SK-N-SH (cell line): ENCODE results near the gene CEP78. TPM values are rescaled to one million over a fixed set of nuclear protein-coding genes. Genes with fewer than 3 reads are reported as not detected.

Experiments used
- CTCF ChIA-PET: fragments of 300-600, 350-600 bp; formaldehyde crosslinking; extraction: SDS; loops from one replicate; lab custom pipeline; 2021; lab: Yijun Ruan, JAX
- POLR2A ChIA-PET: fragments of 350-600 bp; sonication (Branson Sonifier 250); formaldehyde crosslinking; extraction: SDS; loops from one replicate; lab custom pipeline; 2020; ENCODE audit warnings: antibody characterized with exemption, inconsistent platforms; lab: Yijun Ruan, JAX
- DNase-seq: peaks from one replicate; pipeline ENCODE4 v3.0.0; 2012
- H2AFZ ChIP-seq: fragments of 200-600 bp; sonication (generic); 2 replicates; pipeline ENCODE4 v1.8.1; 2016; ENCODE audit warnings: antibody characterized with exemption, mild to moderate bottlenecking, low read depth
- H3F3A ChIP-seq: fragments of 200-600 bp; sonication (generic); replicated peaks from 2 replicates; pipeline ENCODE3; 2016; ENCODE audit warnings: antibody characterized with exemption, mild to moderate bottlenecking; ENCODE audit not compliant: insufficient read depth
- H3K27ac ChIP-seq, 2 experiments: fragments of 200-500 bp in 1 of 2; fragments of 200-600 bp in 1 of 2; sonication (Bioruptor generic) in 1 of 2; sonication (generic), shearing (Covaris generic) in 1 of 2; 2 replicates each; pipeline versions ENCODE4 v1.5.1 to v1.6.1; 2014 to 2016; ENCODE audit warnings: low read depth in 2 of 2, inconsistent platforms in 1 of 2, low read length in 1 of 2, mild to moderate bottlenecking in 1 of 2, mixed read lengths in 1 of 2
- H3K27me3 ChIP-seq: fragments of 200-600 bp; sonication (generic), shearing (Covaris generic); 2 replicates; pipeline ENCODE4 v1.6.1; 2016; ENCODE audit warnings: mixed run types; ENCODE audit not compliant: insufficient read depth
- H3K36me3 ChIP-seq, 2 experiments: fragments of 200-500 bp in 1 of 2; fragments of 200-600 bp in 1 of 2; sonication (Bioruptor generic) in 1 of 2; sonication (generic) in 1 of 2; replicated peaks in 1 of 2; 2 replicates each; pipeline versions ENCODE3 to v1.5.1; 2014 to 2016; ENCODE audit warnings: low read length in 1 of 2, mild to moderate bottlenecking in 1 of 2; ENCODE audit not compliant: insufficient read depth in 2 of 2, control insufficient read depth in 1 of 2
- H3K4me1 ChIP-seq, 2 experiments: fragments of 200-500 bp in 1 of 2; fragments of 200-600 bp in 1 of 2; sonication (Bioruptor generic) in 1 of 2; sonication (generic), shearing (Covaris generic) in 1 of 2; 2 replicates each; pipeline versions ENCODE4 v1.5.1 to v1.6.1; 2014 to 2016; ENCODE audit warnings: low read depth in 1 of 2, low read length in 1 of 2, mixed run types in 1 of 2; ENCODE audit not compliant: insufficient read depth in 2 of 2, control insufficient read depth in 1 of 2
- H3K4me2 ChIP-seq: fragments of 200-600 bp; sonication (generic), shearing (Covaris generic); 2 replicates; pipeline ENCODE4 v1.6.1; 2017; ENCODE audit warnings: mixed run types
- H3K4me3 ChIP-seq, 2 experiments: fragments of 200-500 bp in 1 of 2; fragments of 200-600 bp in 1 of 2; sonication (Bioruptor generic) in 1 of 2; sonication (generic), shearing (Covaris generic) in 1 of 2; 2 replicates each; pipeline versions ENCODE4 v1.5.1 to v1.8.1; 2014 to 2016; ENCODE audit warnings: low read depth in 2 of 2, inconsistent platforms in 1 of 2, low read length in 1 of 2, mild to moderate bottlenecking in 1 of 2, mixed read lengths in 1 of 2, moderate library complexity in 1 of 2
- H3K79me2 ChIP-seq: fragments of 200-600 bp; sonication (generic); 2 replicates; pipeline ENCODE4 v1.8.1; 2017; ENCODE audit warnings: mild to moderate bottlenecking; ENCODE audit not compliant: insufficient read depth
- H3K9ac ChIP-seq: fragments of 200-600 bp; sonication (generic); 2 replicates; pipeline ENCODE4 v1.6.1; 2017; ENCODE audit warnings: mixed run types
- H3K9me2 ChIP-seq: fragments of 200-600 bp; sonication (generic); 2 replicates; pipeline ENCODE4 v1.6.1; 2017; ENCODE audit warnings: mixed run types
- H3K9me3 ChIP-seq: fragments of 200-600 bp; sonication (generic); 2 replicates; pipeline ENCODE4 v1.6.1; 2017; ENCODE audit warnings: mixed run types, mild to moderate bottlenecking, moderate library complexity
- H4K20me1 ChIP-seq: fragments of 200-600 bp; sonication (generic); 2 replicates; pipeline ENCODE4 v1.6.1; 2017; ENCODE audit warnings: mild to moderate bottlenecking, mixed run types; ENCODE audit not compliant: insufficient read depth
- ELF1 ChIP-seq: IDR thresholded peaks from 2 replicates; pipeline ENCODE4 v1.4.0; 2012
- GATA2 ChIP-seq: sonication (generic); formaldehyde crosslinking; IDR thresholded peaks from 2 replicates; pipeline ENCODE4 v1.5.0; 2020; ENCODE audit warnings: mild to moderate bottlenecking, missing genetic modification reagents
- JUND ChIP-seq: IDR thresholded peaks from 2 replicates; pipeline ENCODE4 v1.4.0; 2012
- MEF2A ChIP-seq: IDR thresholded peaks from 2 replicates; pipeline ENCODE4 v1.4.0; 2012; ENCODE audit warnings: low read depth, borderline replicate concordance
- RCOR1 ChIP-seq: fragments of 150-350 bp; IDR thresholded peaks from 2 replicates; pipeline ENCODE4 v1.6.1; 2017; ENCODE audit warnings: antibody characterized with exemption, low read length
- RXRA ChIP-seq: IDR thresholded peaks from 2 replicates; pipeline ENCODE4 v1.4.0; 2012; ENCODE audit warnings: low read depth, mild to moderate bottlenecking, borderline replicate concordance
- TAF1 ChIP-seq: IDR thresholded peaks from 2 replicates; pipeline ENCODE4 v1.6.1; 2012; ENCODE audit warnings: low read depth, mild to moderate bottlenecking, low read length, moderate library complexity, borderline replicate concordance
- TEAD4 ChIP-seq: IDR thresholded peaks from 2 replicates; pipeline ENCODE4 v1.4.0; 2012; ENCODE audit warnings: mild to moderate bottlenecking, borderline replicate concordance; ENCODE audit not compliant: insufficient read depth
- WGBS: methylation state at CpG from one replicate; pipeline ENCODE4 v1.1.6; 2017; ENCODE audit warnings: low lambda C conversion rate; 5-methylcytosine and 5-hydroxymethylcytosine counted together
- polyA plus RNA-seq, 3 experiments: library from polyadenylated mRNA; depleted of rRNA; stranded (reverse); fragments of >200 nt; gene quantifications; 2 replicates each; pipeline ENCODE4 v1.2.3, GENCODE V29; 2012
- TF ChIP-seq, protein P1 (sequence below): IDR thresholded peaks from 2 replicates; pipeline ENCODE4 v1.4.0; 2012; ENCODE audit warnings: low read depth, borderline replicate concordance
- TF ChIP-seq, protein P2 (sequence below): fragments of 150-350 bp; IDR thresholded peaks from 2 replicates; pipeline ENCODE4 v1.6.1; 2016; ENCODE audit warnings: mild to moderate bottlenecking, low read depth, low read length

The CEP78 gene
- polyA plus RNA-seq, 1 of the 3 experiments (the other 2 are of a cell fraction) = 6.2 TPM

DNA sequence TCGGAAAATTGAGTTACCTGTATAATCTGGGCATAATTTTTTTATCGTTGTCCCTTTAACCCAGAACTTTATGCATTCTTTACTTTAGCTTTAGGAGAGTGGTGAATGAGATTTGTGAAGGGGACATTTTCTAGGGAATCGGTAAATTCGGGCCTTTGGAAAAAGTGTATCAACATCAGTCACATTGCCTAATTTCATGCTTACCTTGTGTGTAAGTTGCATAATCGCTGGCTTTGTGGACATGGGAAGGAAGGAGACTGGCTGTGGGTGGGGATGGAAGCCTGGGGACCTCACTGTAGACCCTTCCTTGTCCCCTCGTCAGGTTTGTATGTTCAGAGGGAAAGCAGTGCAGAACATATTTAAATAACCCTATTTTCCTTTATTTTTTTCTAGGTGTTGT, 64.3 kb downstream of the CEP78 start (continued):
- TF ChIP-seq TAF1 = no peak
- TF ChIP-seq TEAD4 = no peak
- no peak for TF ChIP-seq RXRA
- TF ChIP-seq, protein P1, sequence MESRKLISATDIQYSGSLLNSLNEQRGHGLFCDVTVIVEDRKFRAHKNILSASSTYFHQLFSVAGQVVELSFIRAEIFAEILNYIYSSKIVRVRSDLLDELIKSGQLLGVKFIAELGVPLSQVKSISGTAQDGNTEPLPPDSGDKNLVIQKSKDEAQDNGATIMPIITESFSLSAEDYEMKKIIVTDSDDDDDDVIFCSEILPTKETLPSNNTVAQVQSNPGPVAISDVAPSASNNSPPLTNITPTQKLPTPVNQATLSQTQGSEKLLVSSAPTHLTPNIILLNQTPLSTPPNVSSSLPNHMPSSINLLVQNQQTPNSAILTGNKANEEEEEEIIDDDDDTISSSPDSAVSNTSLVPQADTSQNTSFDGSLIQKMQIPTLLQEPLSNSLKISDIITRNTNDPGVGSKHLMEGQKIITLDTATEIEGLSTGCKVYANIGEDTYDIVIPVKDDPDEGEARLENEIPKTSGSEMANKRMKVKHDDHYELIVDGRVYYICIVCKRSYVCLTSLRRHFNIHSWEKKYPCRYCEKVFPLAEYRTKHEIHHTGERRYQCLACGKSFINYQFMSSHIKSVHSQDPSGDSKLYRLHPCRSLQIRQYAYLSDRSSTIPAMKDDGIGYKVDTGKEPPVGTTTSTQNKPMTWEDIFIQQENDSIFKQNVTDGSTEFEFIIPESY = no peak

DNA sequence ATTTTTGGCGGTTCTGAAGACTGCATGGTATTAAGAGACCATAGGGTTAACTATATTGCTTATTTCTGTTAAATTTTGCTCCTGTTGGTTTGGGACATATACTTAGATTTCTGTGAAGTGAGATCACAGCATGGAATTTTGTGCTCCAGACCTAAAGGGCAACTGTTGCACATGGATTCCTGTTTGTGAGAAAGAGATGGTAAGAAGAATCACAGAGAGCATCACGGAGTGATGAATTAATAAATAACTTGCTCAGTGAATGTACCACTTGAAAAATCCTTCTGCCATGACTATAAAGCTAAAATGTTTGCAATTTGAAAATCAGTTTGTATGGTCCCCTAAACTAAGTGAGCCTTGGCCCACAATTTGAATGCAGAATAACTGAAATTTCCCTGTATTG, 65.6 kb downstream of the CEP78 start:
- no peaks in the 10 kb centered on the region for H3F3A ChIP-seq
- H3K79me2 ChIP-seq = peaks cover 5% of the 10 kb centered on the region
- peak overlapping the region in 1 of 2 experiments; percentile 34; a peak in 1 of 4 replicates for H3K27ac ChIP-seq
- H4K20me1 ChIP-seq = no peaks in the 10 kb centered on the region
- no peak overlapping the region for H3K4me2 ChIP-seq
- CTCF ChIA-PET = interaction anchor here (1.9 kb wide), 1 partner anchor 68 kb away, joined by 9 read pairs; no protein-coding TSS in a partner anchor
- no peak overlapping the region for H3K4me3 ChIP-seq
- H3K9me2 ChIP-seq = no peaks in the 10 kb centered on the region
- peaks cover 0 to 21% of the 10 kb centered on the region in 2 experiments; a peak in 1 of 4 replicates for H3K4me1 ChIP-seq
- H3K9me3 ChIP-seq = no peaks in the 10 kb centered on the region
- H2AFZ ChIP-seq = no peak overlapping the region
- POLR2A ChIA-PET = no interaction called here
- TF ChIP-seq JUND = no peak
- peaks cover 28 to 53% of the 10 kb centered on the region in 2 experiments for H3K36me3 ChIP-seq
- H3K27me3 ChIP-seq = no peaks in the 10 kb centered on the region
- no peak for DNase-seq
- H3K9ac ChIP-seq = no peak overlapping the region
- 89% methylated on average over 2 of the region's 2 CpGs for WGBS

DNA sequence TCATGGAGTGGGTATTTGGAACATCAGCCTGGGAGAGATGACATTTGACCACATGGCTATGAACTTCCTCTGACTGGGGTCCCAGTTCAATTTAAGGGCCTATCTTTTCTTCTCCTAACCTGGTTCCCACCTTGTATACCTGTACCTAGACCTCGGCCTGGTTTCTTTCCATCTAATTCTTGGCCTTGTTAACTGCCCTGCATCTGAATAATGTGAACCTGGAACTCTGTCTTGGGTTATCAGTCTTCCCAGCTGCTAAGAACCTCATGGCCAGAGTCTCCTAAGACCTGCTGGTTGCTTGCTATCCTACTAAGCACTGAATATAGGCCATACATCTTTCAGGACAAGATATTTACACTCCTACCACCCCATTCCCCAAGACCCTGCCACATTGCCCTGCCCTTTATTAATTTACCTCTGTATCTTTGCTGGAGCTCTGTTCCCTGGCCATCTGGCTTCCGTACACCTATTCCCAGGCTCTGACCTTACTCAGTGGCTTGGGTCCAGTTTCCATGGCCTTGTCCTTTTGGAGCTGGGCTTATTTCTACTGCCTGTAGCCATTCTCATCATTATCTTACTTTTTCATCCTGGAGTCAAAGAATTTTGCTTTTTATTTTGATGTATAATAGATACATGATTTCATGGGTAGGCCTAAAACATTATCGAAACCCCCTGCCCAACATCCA, 67.6 kb downstream of the CEP78 start:
- Histone ChIP-seq H3K27ac (peak overlapping the region in 1 of 2 experiments; percentile 3; a peak in 1 of 4 replicates), H3K36me3 (peaks cover 31 to 61% of the 10 kb centered on the region in 2 experiments), H3K4me3 (no peak overlapping the region), H3K79me2 (no peaks in the 10 kb centered on the region; the same call in 1 of the 2 replicates), H3K9ac (no peak overlapping the region), H4K20me1 (no peaks in the 10 kb centered on the region), H3K4me2 (no peak overlapping the region), H3K4me1 (peaks cover 0 to 29% of the 10 kb centered on the region in 2 experiments; a peak in 2 of 4 replicates), H3F3A (no peaks in the 10 kb centered on the region), H3K9me3 (no peaks in the 10 kb centered on the region), H3K27me3 (no peaks in the 10 kb centered on the region), H2AFZ (no peak overlapping the region), H3K9me2 (no peaks in the 10 kb centered on the region)
- POLR2A ChIA-PET = interaction anchor here (1.2 kb wide), 1 partner anchor 12 kb away, joined by 4 read pairs; no protein-coding TSS in a partner anchor
- TF ChIP-seq RCOR1 = peak; percentile 19; the same call in 1 of the 2 replicates
- TF ChIP-seq, protein P2, sequence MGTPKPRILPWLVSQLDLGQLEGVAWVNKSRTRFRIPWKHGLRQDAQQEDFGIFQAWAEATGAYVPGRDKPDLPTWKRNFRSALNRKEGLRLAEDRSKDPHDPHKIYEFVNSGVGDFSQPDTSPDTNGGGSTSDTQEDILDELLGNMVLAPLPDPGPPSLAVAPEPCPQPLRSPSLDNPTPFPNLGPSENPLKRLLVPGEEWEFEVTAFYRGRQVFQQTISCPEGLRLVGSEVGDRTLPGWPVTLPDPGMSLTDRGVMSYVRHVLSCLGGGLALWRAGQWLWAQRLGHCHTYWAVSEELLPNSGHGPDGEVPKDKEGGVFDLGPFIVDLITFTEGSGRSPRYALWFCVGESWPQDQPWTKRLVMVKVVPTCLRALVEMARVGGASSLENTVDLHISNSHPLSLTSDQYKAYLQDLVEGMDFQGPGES = no peak
- no peak for TF ChIP-seq ELF1
- TF ChIP-seq GATA2 (CRISPR knock-in tag) = peak; percentile 8; the same call in 1 of the 2 replicates
- no peak for TF ChIP-seq MEF2A
- WGBS = 95% methylated on average over 3 of the region's 3 CpGs
- CTCF ChIA-PET = interaction anchor here (1.4 to 2.3 kb wide), 2 partner anchors 65 to 66 kb away, joined by 3 to 7 read pairs; no protein-coding TSS in a partner anchor
- no peak for DNase-seq
